OCI-LY3 (cell line): ENCODE measurements around the gene HNRNPUL1.
A peak's percentile ranks its signal among the peaks of the same experiment; 100 is the strongest.

Source experiments
- H2AFZ ChIP-seq: fragments of 200-600, 300-600 bp; shearing (Covaris generic); 2 replicates; pipeline ENCODE4 v1.6.0; 2014; ENCODE audit warnings: antibody characterized with exemption, low read depth, low read length
- H3K27ac ChIP-seq: fragments of 200-600, 300-600 bp; sonication (generic); 2 replicates; pipeline ENCODE4 v1.5.1; 2014; ENCODE audit warnings: mild to moderate bottlenecking, low read length, moderate library complexity, mixed read lengths
- H3K27me3 ChIP-seq: fragments of 200-600, 300-600 bp; sonication (generic); 2 replicates; pipeline ENCODE4 v1.6.1; 2014; ENCODE audit warnings: low read depth, low read length, mixed read lengths
- H3K36me3 ChIP-seq: fragments of 200-600, 300-600 bp; sonication (generic); replicated peaks from 2 replicates; pipeline ENCODE3; 2014; ENCODE audit warnings: low read depth, low read length, mixed read lengths
- H3K4me1 ChIP-seq: fragments of 300-600, 200-600 bp; sonication (generic); 2 replicates; pipeline ENCODE4 v1.6.1; 2014; ENCODE audit warnings: low read length, mixed read lengths
- H3K4me2 ChIP-seq: fragments of 200-600, 300-600 bp; sonication (generic); 2 replicates; pipeline ENCODE4 v1.6.1; 2014; ENCODE audit warnings: low read length, mixed read lengths
- H3K4me3 ChIP-seq: fragments of 300-600, 200-600 bp; sonication (generic); 2 replicates; pipeline ENCODE4 v1.5.1; 2014; ENCODE audit warnings: antibody characterized with exemption, mild to moderate bottlenecking, low read length, moderate library complexity
- H3K79me2 ChIP-seq: fragments of 300-600, 200-600 bp; shearing (Covaris generic); 2 replicates; pipeline ENCODE4 v1.6.1; 2014; ENCODE audit warnings: mild to moderate bottlenecking, low read length, mixed read lengths
- H3K9ac ChIP-seq: fragments of 300-600, 200-600 bp; shearing (Covaris generic); 2 replicates; pipeline ENCODE4 v1.6.0; 2014; ENCODE audit warnings: mild to moderate bottlenecking, low read length, moderate library complexity
- H3K9me3 ChIP-seq: fragments of 200-600, 300-600 bp; shearing (Covaris generic); 2 replicates; pipeline ENCODE4 v1.6.1; 2014; ENCODE audit warnings: low read length, mixed read lengths; ENCODE audit not compliant: insufficient read depth
- H4K20me1 ChIP-seq: fragments of 200-600, 300-600 bp; sonication (generic); 2 replicates; pipeline ENCODE4 v1.6.1; 2016; ENCODE audit warnings: low read length, mixed read lengths; ENCODE audit not compliant: insufficient read depth
- EZH2phosphoT487 ChIP-seq: fragments of 200-600 bp; shearing (Covaris generic); IDR thresholded peaks from 2 replicates; pipeline ENCODE4 v1.6.1; 2018; ENCODE audit warnings: antibody characterized with exemption, mixed run types, low read depth
- TF ChIP-seq, protein P1 (sequence below): fragments of 200-600, 300-600 bp; sonication (generic); IDR thresholded peaks from 2 replicates; pipeline ENCODE4 v1.5.1; 2014; ENCODE audit warnings: antibody characterized with exemption, low read length, low read depth

The HNRNPUL1 gene

DNA sequence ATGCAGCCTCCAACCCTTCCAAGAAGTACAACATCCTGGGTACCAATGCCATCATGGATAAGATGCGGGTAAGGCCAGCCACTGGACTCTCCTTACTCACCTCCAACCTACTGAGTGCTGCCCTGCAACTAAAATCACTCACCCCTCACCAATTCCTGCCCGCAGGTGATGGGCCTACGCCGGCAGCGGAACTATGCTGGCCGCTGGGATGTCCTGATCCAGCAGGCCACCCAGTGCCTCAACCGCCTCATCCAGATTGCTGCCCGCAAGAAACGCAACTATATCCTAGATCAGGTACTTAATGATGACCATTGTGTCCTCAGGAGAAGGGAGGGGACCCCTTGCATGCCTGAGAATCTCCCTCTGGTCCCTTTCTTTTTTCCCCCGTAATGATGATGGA is 30.2 kb downstream of the HNRNPUL1 start:
- H3K4me2 ChIP-seq, result no peak overlapping the region
- no peak overlapping the region for H3K9ac ChIP-seq
- no peak overlapping the region for H2AFZ ChIP-seq
- H3K36me3 ChIP-seq, result peaks cover 91% of the 10 kb centered on the region
- H3K27me3 ChIP-seq, result no peaks in the 10 kb centered on the region
- H3K4me3 ChIP-seq, result no peak overlapping the region
- no peaks in the 10 kb centered on the region for H3K9me3 ChIP-seq
- TF ChIP-seq, protein P1, sequence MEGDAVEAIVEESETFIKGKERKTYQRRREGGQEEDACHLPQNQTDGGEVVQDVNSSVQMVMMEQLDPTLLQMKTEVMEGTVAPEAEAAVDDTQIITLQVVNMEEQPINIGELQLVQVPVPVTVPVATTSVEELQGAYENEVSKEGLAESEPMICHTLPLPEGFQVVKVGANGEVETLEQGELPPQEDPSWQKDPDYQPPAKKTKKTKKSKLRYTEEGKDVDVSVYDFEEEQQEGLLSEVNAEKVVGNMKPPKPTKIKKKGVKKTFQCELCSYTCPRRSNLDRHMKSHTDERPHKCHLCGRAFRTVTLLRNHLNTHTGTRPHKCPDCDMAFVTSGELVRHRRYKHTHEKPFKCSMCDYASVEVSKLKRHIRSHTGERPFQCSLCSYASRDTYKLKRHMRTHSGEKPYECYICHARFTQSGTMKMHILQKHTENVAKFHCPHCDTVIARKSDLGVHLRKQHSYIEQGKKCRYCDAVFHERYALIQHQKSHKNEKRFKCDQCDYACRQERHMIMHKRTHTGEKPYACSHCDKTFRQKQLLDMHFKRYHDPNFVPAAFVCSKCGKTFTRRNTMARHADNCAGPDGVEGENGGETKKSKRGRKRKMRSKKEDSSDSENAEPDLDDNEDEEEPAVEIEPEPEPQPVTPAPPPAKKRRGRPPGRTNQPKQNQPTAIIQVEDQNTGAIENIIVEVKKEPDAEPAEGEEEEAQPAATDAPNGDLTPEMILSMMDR, result no peak
- TF ChIP-seq EZH2phosphoT487, result no peak
- peaks cover 1% of the 10 kb centered on the region; the same call in 1 of the 2 replicates for H4K20me1 ChIP-seq
- peaks cover 42% of the 10 kb centered on the region for H3K4me1 ChIP-seq
- H3K27ac ChIP-seq, result no peak overlapping the region
- peaks cover 36% of the 10 kb centered on the region for H3K79me2 ChIP-seq

DNA sequence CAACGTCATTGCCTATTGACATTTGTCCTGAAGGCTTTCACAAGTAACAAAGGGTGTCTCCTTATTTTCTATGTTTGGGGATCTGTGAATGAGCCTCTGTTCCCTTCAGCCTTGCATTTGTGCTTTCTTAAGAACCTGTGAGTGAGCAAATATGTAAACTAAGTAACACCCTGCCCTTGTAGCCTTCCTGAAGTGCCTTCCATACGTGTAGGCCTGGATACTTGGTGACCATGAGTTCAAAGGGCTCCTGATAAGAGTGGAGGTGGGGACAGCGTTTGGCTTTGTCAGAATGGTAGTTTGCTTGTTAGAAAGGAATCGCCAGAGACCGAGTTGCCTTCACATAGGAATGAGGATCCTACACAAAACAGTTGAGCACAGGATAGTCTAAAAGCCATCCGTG is 31.3 kb downstream of the HNRNPUL1 start:
- H3K4me1 ChIP-seq, result peaks cover 42% of the 10 kb centered on the region
- no peaks in the 10 kb centered on the region for H4K20me1 ChIP-seq
- H3K4me2 ChIP-seq, result no peak overlapping the region
- no peaks in the 10 kb centered on the region for H3K9me3 ChIP-seq
- H3K9ac ChIP-seq, result no peak overlapping the region
- peak overlapping the region; percentile 91; the same call in 1 of the 2 replicates for H3K27ac ChIP-seq
- H3K27me3 ChIP-seq, result no peaks in the 10 kb centered on the region
- TF ChIP-seq EZH2phosphoT487, result no peak
- TF ChIP-seq, protein P1, result no peak
- no peak overlapping the region for H3K4me3 ChIP-seq
- peaks cover 93% of the 10 kb centered on the region for H3K36me3 ChIP-seq
- H3K79me2 ChIP-seq, result peaks cover 43% of the 10 kb centered on the region
- no peak overlapping the region for H2AFZ ChIP-seq

DNA sequence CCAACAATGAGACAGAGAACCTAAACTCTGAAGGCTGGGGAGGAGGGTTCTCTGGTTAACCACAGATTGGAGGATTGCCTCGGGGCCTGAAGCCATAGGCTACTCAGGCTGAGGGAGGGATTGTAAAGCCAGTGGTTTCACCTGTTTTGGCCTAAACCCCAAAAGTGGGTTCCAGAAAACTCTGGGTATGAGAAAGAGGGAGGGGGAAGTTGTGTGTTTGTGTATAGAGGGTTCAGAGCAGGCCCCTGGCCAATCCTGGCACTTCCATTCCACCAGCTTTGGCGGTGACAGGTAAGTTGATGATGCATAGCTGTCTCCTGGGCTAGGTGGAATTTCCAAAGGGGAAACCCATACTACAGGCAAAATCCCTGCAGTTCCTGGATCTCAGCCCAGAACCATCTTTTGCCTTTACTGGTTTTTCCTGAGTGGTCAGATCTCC is 32.3 kb downstream of the HNRNPUL1 start:
- Histone ChIP-seq H3K27ac (peak overlapping the region; percentile 91), H3K4me1 (peaks cover 42% of the 10 kb centered on the region), H3K4me3 (no peak overlapping the region), H4K20me1 (no peaks in the 10 kb centered on the region), H3K9ac (peak overlapping the region; percentile 43; the same call in 1 of the 2 replicates), H3K36me3 (peaks cover 96% of the 10 kb centered on the region), H2AFZ (no peak overlapping the region), H3K27me3 (no peaks in the 10 kb centered on the region), H3K9me3 (no peaks in the 10 kb centered on the region), H3K79me2 (peaks cover 43% of the 10 kb centered on the region), H3K4me2 (peak overlapping the region; percentile 79; the same call in 1 of the 2 replicates)
- TF ChIP-seq EZH2phosphoT487, result no peak

DNA sequence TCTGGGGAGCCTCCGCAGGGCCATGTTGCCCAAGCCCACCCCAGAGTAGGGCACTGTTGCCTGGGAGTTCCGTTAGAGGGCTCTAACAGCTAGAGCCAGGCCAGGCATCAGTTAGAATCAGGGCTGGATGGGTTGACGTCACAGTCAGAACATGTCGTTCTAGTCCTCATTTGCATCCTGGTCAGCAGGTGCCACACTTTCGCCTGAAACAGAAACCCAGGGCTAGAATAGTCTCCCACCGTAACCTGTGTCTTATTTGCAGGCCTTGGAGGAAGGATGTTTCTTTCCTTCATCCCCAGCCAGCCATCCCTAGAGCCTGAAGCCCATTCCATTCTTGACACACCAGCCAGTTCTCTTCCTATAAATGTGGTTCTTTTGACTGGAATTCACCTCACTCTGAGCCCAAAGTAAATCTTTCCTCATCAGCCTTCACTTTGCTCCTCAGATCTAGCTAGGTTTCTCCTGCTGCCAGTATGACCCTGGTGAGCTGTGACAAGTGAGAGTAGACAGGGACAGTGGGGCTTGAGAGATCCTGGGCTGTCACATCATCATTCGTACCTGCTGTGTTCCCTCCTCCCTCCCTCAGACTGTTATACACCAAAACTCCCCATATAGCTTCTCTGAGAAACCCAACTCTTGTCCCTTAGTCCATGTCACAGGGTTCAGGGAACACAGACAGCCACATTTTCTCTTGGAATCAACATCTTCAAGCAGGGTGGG is 33.6 kb downstream of the HNRNPUL1 start:
- Histone ChIP-seq H3K9ac (peak overlapping the region; percentile 64), H3K9me3 (no peaks in the 10 kb centered on the region), H4K20me1 (no peaks in the 10 kb centered on the region), H3K79me2 (peaks cover 40% of the 10 kb centered on the region), H3K36me3 (peaks cover 95% of the 10 kb centered on the region), H3K4me2 (peak overlapping the region; percentile 79), H3K4me3 (peak overlapping the region; percentile 55), H3K27me3 (no peaks in the 10 kb centered on the region), H3K4me1 (peaks cover 42% of the 10 kb centered on the region), H3K27ac (peak overlapping the region; percentile 91), H2AFZ (no peak overlapping the region)
- TF ChIP-seq EZH2phosphoT487, result no peak
- TF ChIP-seq, protein P1, result peak; percentile 34; the same call in 1 of the 2 replicates
